Erythroblast (primary cell): ENCODE data around the gene ECEL1.

ENCODE experiments used
- GATA1 ChIP-seq: IDR thresholded peaks from 2 replicates; pipeline ENCODE4 v1.6.1; 2011; ENCODE audit warnings: low read depth, mild to moderate bottlenecking, control low read depth, low read length, moderate library complexity
- POLR2A ChIP-seq: IDR thresholded peaks from 2 replicates; pipeline ENCODE4 v1.6.1; 2011; ENCODE audit warnings: mild to moderate bottlenecking, low read length

- TF ChIP-seq POLR2A: no peak
- TF ChIP-seq GATA1: no peak
These were observed 55.7 kb downstream of the ECEL1 start for GRCh38 chr2:232431705-232432590.
